Fibroblast of mammary gland (primary cell): Measurements from ENCODE around the gene TMEM250.

Experiments
- DNase-seq: peaks from one replicate; pipeline ENCODE4 v3.0.0-alpha.2; 2010; ENCODE audit warnings: low read depth
- H3K4me3 ChIP-seq: 2 replicates; pipeline ENCODE4 v1.5.1; 2011; ENCODE audit warnings: low read depth, mild to moderate bottlenecking, low read length, moderate library complexity; ENCODE audit not compliant: control insufficient read depth
- CTCF ChIP-seq: conservative IDR thresholded peaks from 2 replicates; pipeline ENCODE4 v1.5.1; 2011; ENCODE audit warnings: low read depth, low read length, inconsistent platforms; ENCODE audit not compliant: control insufficient read depth, insufficient read depth

Gene TMEM250

DNA sequence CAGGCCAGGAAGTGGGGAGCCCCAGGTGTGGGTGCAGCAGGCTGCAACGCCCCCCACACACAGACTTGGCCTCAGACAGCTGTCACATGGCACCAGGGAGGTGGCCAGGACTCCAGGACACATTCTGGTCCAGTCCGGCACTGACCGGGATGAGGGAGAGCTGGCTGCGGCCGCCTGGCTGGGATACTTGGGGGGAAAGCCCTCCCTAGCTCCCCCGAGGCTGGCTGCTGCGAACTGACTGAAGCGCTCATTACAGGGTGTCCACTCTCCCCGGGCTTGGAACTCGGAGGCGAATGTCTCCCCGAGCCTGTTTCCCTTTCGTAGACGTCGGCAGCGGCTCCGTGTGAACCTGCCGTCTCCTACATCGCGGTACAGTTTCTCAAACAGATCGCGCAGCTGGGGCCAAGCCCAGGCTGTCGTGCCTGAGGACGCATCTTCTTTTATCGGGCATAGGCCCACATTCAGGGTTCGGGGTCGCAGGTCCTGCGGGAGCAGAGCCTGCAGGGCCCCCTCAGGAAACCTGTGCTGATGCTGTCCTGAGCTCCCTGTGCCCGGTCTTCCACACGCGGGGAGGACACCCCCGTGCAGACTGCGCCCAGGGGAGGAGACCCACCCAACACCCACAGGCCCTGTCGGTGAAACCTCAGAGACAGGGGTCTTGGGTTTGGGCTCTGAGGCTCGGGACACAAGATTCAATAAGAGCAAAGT, 43.4 kb downstream of the TMEM250 start:
- no peak for TF ChIP-seq CTCF
- DNase-seq, result no peak
- no peak overlapping the region for H3K4me3 ChIP-seq

DNA sequence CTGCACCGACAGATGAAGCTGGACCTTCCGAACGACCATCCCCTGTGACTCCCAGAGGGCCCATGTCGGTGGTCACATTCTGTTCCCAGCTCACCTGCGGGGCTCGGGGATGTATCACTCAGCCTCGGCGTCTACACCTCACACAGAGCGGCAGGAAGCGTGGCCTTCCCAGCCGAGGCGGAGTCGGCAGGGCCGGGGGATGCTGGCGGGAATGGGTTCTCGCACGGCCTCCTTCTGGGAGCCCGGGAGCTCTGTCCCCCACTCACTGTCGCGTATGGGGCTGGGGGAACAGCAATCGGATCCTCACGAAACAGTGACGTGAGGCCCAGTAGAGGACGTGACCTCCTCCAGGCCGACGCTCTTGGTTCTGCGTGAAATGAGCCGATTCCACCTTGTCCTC, 44.0 kb downstream of the TMEM250 start:
- DNase-seq, result no peak
- no peak for TF ChIP-seq CTCF

More for the DNA sequence above, 44.0 kb downstream of the TMEM250 start:
- H3K4me3 ChIP-seq, result no peak overlapping the region
